Endothelial cell of umbilical vein (primary cell): Measurements from ENCODE around the gene PTPRO. TPM values are rescaled to one million over a fixed set of nuclear protein-coding genes. Genes with fewer than 3 reads are reported as not detected.

Source experiments
- BruUV-seq: library from RNA; stranded (reverse); fragments of 400-500 nt; replicated peaks from 2 replicates; lab custom pipeline; 2021; lab: Mats Ljungman, UMichigan
- CTCF ChIA-PET: fragments of 300-600, 350-600 bp; sonication (Branson Sonifier 250); formaldehyde crosslinking; loops from one replicate; lab custom pipeline; 2021; ENCODE audit warnings: antibody characterized with exemption, inconsistent platforms; lab: Charles Lee
- POLR2A ChIA-PET: fragments of 300-600, 350-600 bp; sonication (Branson Sonifier 250); formaldehyde crosslinking; loops from one replicate; lab custom pipeline; 2021; ENCODE audit warnings: antibody characterized with exemption, inconsistent platforms; lab: Charles Lee
- DNase-seq: peaks from one replicate; pipeline ENCODE4 v3.0.0-alpha.2; 2011; ENCODE audit warnings: low read depth, low spot score
- FAIRE-seq: peaks from 2 replicates; lab custom pipeline; 2011; peaks lifted over from hg19 to GRCh38; lab: Jason Lieb, UNC
- H2AFZ ChIP-seq: 2 replicates; pipeline ENCODE4 v1.6.0; 2012; ENCODE audit warnings: low read depth, low read length, control low read depth, inconsistent platforms
- H3K27ac ChIP-seq: 2 replicates; pipeline ENCODE4 v1.5.1; 2011; ENCODE audit warnings: low read depth, mild to moderate bottlenecking, control low read depth, low read length, moderate library complexity; ENCODE audit not compliant: insufficient read depth
- H3K27me3 ChIP-seq, 2 experiments: 2 replicates each; pipeline versions ENCODE4 v1.6.0 to v1.6.1; 2011; ENCODE audit warnings: low read length in 2 of 2, mixed read lengths in 1 of 2; ENCODE audit not compliant: control insufficient read depth in 2 of 2, insufficient read depth in 2 of 2
- H3K36me3 ChIP-seq, 2 experiments: 2 replicates in 1 of 2; 3 replicates in 1 of 2; pipeline ENCODE4 v1.5.1; 2011; ENCODE audit warnings: low read length in 2 of 2, mild to moderate bottlenecking in 1 of 2, moderate library complexity in 1 of 2; ENCODE audit not compliant: control insufficient read depth in 2 of 2, insufficient read depth in 2 of 2; ENCODE audit errors: extremely low read depth in 1 of 2
- H3K4me1 ChIP-seq: 3 replicates; pipeline ENCODE4 v1.5.1; 2011; ENCODE audit warnings: mild to moderate bottlenecking, low read length; ENCODE audit not compliant: control insufficient read depth, insufficient read depth; ENCODE audit errors: extremely low read depth
- H3K4me2 ChIP-seq: 2 replicates; pipeline ENCODE4 v1.6.1; 2011; ENCODE audit warnings: low read length, control low read depth, mixed read lengths; ENCODE audit not compliant: insufficient read depth
- H3K4me3 ChIP-seq, 3 experiments: fragments of 200-600 bp in 1 of 3; sonication (generic), shearing (Covaris generic) in 1 of 3; replicated peaks in 1 of 3; 2 replicates each; pipeline ENCODE4 v1.5.1; 2011 to 2016; ENCODE audit warnings: control low read depth in 3 of 3, low read length in 3 of 3, mild to moderate bottlenecking in 2 of 3, inconsistent platforms in 1 of 3, low read depth in 1 of 3, moderate library complexity in 1 of 3; ENCODE audit not compliant: insufficient read depth in 1 of 3
- H3K79me2 ChIP-seq: 2 replicates; pipeline ENCODE4 v1.6.0; 2012; ENCODE audit warnings: low read length, inconsistent platforms; ENCODE audit not compliant: control insufficient read depth, insufficient read depth
- H3K9ac ChIP-seq: replicated peaks from 2 replicates; pipeline ENCODE3; 2011; ENCODE audit warnings: low read length, control low read depth; ENCODE audit not compliant: insufficient read depth; ENCODE audit errors: extremely low read depth
- H3K9me1 ChIP-seq: replicated peaks from 3 replicates; pipeline ENCODE4 v1.6.0; 2011; ENCODE audit warnings: mild to moderate bottlenecking, low read length; ENCODE audit not compliant: control insufficient read depth, insufficient read depth; ENCODE audit errors: extremely low read depth
- H3K9me3 ChIP-seq: replicated peaks from 2 replicates; pipeline ENCODE4 v1.5.1; 2012; ENCODE audit warnings: low read length, inconsistent platforms; ENCODE audit not compliant: control insufficient read depth, insufficient read depth
- H4K20me1 ChIP-seq: replicated peaks from 2 replicates; pipeline ENCODE3; 2011; ENCODE audit warnings: mild to moderate bottlenecking, low read length; ENCODE audit not compliant: control insufficient read depth, insufficient read depth; ENCODE audit errors: extremely low read depth
- CTCF ChIP-seq, 2 donors: IDR thresholded peaks; 1 replicate in 1 of 2; 2 replicates in 1 of 2; pipeline ENCODE4 v1.5.1; 2011; ENCODE audit warnings: low read length in 2 of 2, mild to moderate bottlenecking in 2 of 2, moderate library complexity in 2 of 2, control low read depth in 1 of 2, inconsistent platforms in 1 of 2, low read depth in 1 of 2; ENCODE audit not compliant: insufficient read depth in 1 of 2; ENCODE audit errors: extremely low read depth in 1 of 2
- EZH2 ChIP-seq: IDR thresholded peaks from 2 replicates; pipeline ENCODE4 v1.6.1; 2012; ENCODE audit warnings: borderline replicate concordance, low read depth, mild to moderate bottlenecking, moderate library complexity, low read length, inconsistent platforms; ENCODE audit not compliant: severe bottlenecking
- FOS ChIP-seq: IDR thresholded peaks from 2 replicates; pipeline ENCODE4 v1.6.1; 2011; ENCODE audit warnings: mild to moderate bottlenecking, low read length, moderate library complexity, borderline replicate concordance; ENCODE audit not compliant: insufficient read depth
- GATA2 ChIP-seq: IDR thresholded peaks from 2 replicates; pipeline ENCODE4 v1.7.0; 2011; ENCODE audit warnings: low read depth, mild to moderate bottlenecking, moderate library complexity, mixed read lengths, low read length; ENCODE audit not compliant: insufficient read length, insufficient read depth
- JUN ChIP-seq: IDR thresholded peaks from 2 replicates; pipeline ENCODE4 v1.6.1; 2011; ENCODE audit warnings: borderline replicate concordance, low read depth; ENCODE audit not compliant: insufficient read length, insufficient read depth
- MAX ChIP-seq: IDR thresholded peaks from 2 replicates; pipeline ENCODE4 v1.6.1; 2011; ENCODE audit not compliant: insufficient read depth, insufficient read length
- MYC ChIP-seq: IDR thresholded peaks from one replicate; pipeline ENCODE4 v1.6.1; 2011; ENCODE audit warnings: mild to moderate bottlenecking, low read depth, low read length
- POLR2A ChIP-seq: IDR thresholded peaks from 2 replicates; pipeline ENCODE4 v1.6.1; 2012; ENCODE audit warnings: low read depth, mild to moderate bottlenecking, control low read depth, low read length
- POLR2AphosphoS5 ChIP-seq: IDR thresholded peaks from 2 replicates; pipeline ENCODE4 v1.6.1; 2012; ENCODE audit warnings: low read depth, mild to moderate bottlenecking, control low read depth, low read length, moderate library complexity; ENCODE audit not compliant: insufficient read depth
- dilution Hi-C: fragments of 300-500 bp; cut with MboI; formaldehyde crosslinking; loops from one replicate; pipeline ENCODE4 v1.15.0; 2019; ENCODE audit warnings: low sequenced_read_pairs; ENCODE audit not compliant: extremely low pct_ligation_motif_present
- intact Hi-C: fragments of 100-400 bp; cut with micrococcal nuclease; formaldehyde crosslinking; loops from one replicate; pipeline ENCODE4 v1.10.0; 2022
- polyA plus RNA-seq, 4 experiments: library from polyadenylated mRNA; depleted of rRNA in 3 of 4; stranded (reverse) in 3 of 4; unstranded in 1 of 4; fragments of >200 nt; gene quantifications; 2 replicates each; pipeline versions ENCODE4 v1.2.1 to v1.2.3, GENCODE V29; 2011 to 2012; ENCODE audit warnings: missing spikeins in 1 of 4
- total RNA-seq: library from RNA; stranded (reverse); gene quantifications from 2 replicates; pipeline ENCODE4 v1.2.3, GENCODE V29; 2021

Gene PTPRO
- total and polyA plus RNA-seq, 2 donors (not counting 3 experiments of a cell fraction or from before 2014, with no cell fraction given), result not detected

- H3K27me3 ChIP-seq, result peaks cover 2 to 5% of the 10 kb centered on the region in 2 experiments
- H3K4me1 ChIP-seq, result no peaks in the 10 kb centered on the region
- dilution Hi-C loops (no loop called here), intact Hi-C loops (no loop called here)
- BruUV-seq, result no TSS peak
- no peak overlapping the region for H3K4me2 ChIP-seq
- POLR2A ChIA-PET, result no interaction called here
- FAIRE-seq, result no peak
- no peaks in the 10 kb centered on the region for H3K9me3 ChIP-seq
- DNase-seq, result no peak
- H3K36me3 ChIP-seq, result no peaks in the 10 kb centered on the region
- no peak overlapping the region for H3K27ac ChIP-seq
- H3K9ac ChIP-seq, result no peak overlapping the region
- TF ChIP-seq EZH2 (no peak), CTCF (IDR thresholded peaks at IDR 0.05; ENCODE audit: extremely low read depth in 1 of 2, insufficient read depth in 1 of 2, low read depth in 1 of 2, low read length in 2 of 2) (no peak), JUN (no peak), MYC (no peak), POLR2AphosphoS5 (no peak), POLR2A (no peak), FOS (no peak), GATA2 (no peak), MAX (no peak)
- H3K9me1 ChIP-seq, result no peaks in the 10 kb centered on the region
- no peak overlapping the region for H2AFZ ChIP-seq
- CTCF ChIA-PET, result interaction anchor here (0.6 to 1.1 kb wide), 3 partner anchors 11 to 239 kb away, joined by 3 to 5 read pairs (median 3); no protein-coding TSS in a partner anchor
- no peaks in the 10 kb centered on the region for H3K79me2 ChIP-seq
- H4K20me1 ChIP-seq, result no peaks in the 10 kb centered on the region
- H3K4me3 ChIP-seq, result no peak overlapping the region
These were observed 173.4 kb downstream of the PTPRO start for GRCh38 chr12:15495746-15496145.
